WTC11 (cell line): ENCODE results near the gene ANKFN1. TPM values are rescaled to one million over a fixed set of nuclear protein-coding genes. Genes with fewer than 3 reads are reported as not detected.

Source experiments
- ATAC-seq: fragments of 200-7000 bp; cut with Tn5 transposase; 2 replicates; pipeline ENCODE4 v1.10.0; 2021; ENCODE audit warnings: mild to moderate bottlenecking, moderate library complexity
- CTCF ChIA-PET: fragments of 300-600 bp; sonication (Branson Sonifier 250); formaldehyde crosslinking; loops from one replicate; lab custom pipeline; 2021; ENCODE audit warnings: antibody characterized with exemption; lab: Charles Lee
- POLR2A ChIA-PET: fragments of 350-600 bp; sonication (Branson Sonifier 250); formaldehyde crosslinking; loops from one replicate; lab custom pipeline; 2021; ENCODE audit warnings: antibody characterized with exemption; lab: Charles Lee
- DNase-seq: peaks from one replicate; pipeline ENCODE4 v3.0.0; 2021; ENCODE audit warnings: low spot score
- H3K27ac Mint-ChIP-seq: 2 replicates; pipeline ENCODE4 v1.8.0; 2021; ENCODE audit warnings: mixed read lengths
- H3K27me3 Mint-ChIP-seq: 2 replicates; pipeline ENCODE4 v1.8.0; 2021; ENCODE audit warnings: low read depth, mild to moderate bottlenecking, moderate library complexity, mixed read lengths
- H3K36me3 Mint-ChIP-seq: 2 replicates; pipeline ENCODE4 v1.8.0; 2021; ENCODE audit warnings: mixed read lengths
- H3K4me1 Mint-ChIP-seq: 2 replicates; pipeline ENCODE4 v1.8.0; 2022; ENCODE audit warnings: mixed read lengths
- H3K4me3 Mint-ChIP-seq: 2 replicates; pipeline ENCODE4 v1.8.0; 2021; ENCODE audit warnings: mild to moderate bottlenecking, moderate library complexity, mixed read lengths
- H3K9me3 Mint-ChIP-seq: 2 replicates; pipeline ENCODE4 v1.8.0; 2021; ENCODE audit warnings: mixed read lengths
- ELF4 ChIP-seq: sonication (generic); formaldehyde crosslinking; IDR thresholded peaks from 2 replicates; pipeline ENCODE4 v1.8.1; 2022; ENCODE audit warnings: low read depth, mild to moderate bottlenecking, moderate library complexity, missing genetic modification reagents
- FOXP4 ChIP-seq: sonication (generic); formaldehyde crosslinking; IDR thresholded peaks from 2 replicates; pipeline ENCODE4 v1.8.0; 2022; ENCODE audit warnings: mild to moderate bottlenecking, missing genetic modification reagents
- IRF2 ChIP-seq: sonication (generic); formaldehyde crosslinking; IDR thresholded peaks from 2 replicates; pipeline ENCODE4 v1.8.0; 2022; ENCODE audit warnings: low read depth, missing genetic modification reagents, borderline replicate concordance
- JUN ChIP-seq: sonication (generic); formaldehyde crosslinking; IDR thresholded peaks from 2 replicates; pipeline ENCODE4 v1.8.0; 2023; ENCODE audit warnings: mild to moderate bottlenecking, missing genetic modification reagents
- SMAD4 ChIP-seq: sonication (generic); formaldehyde crosslinking; IDR thresholded peaks from 2 replicates; pipeline ENCODE4 v1.8.0; 2022; ENCODE audit warnings: mild to moderate bottlenecking, missing genetic modification reagents
- ZNF396 ChIP-seq: fragments of 250-450 bp; sonication (Bioruptor Pico); IDR thresholded peaks from 2 replicates; pipeline ENCODE4 v1.8.0; 2021; ENCODE audit warnings: mild to moderate bottlenecking, moderate library complexity, borderline replicate concordance
- total RNA-seq: library from RNA; stranded (reverse); gene quantifications from 3 replicates; pipeline ENCODE4 v1.2.3, GENCODE V29; 2021
- TF ChIP-seq, protein P1 (sequence below): fragments of 250-450 bp; sonication (Bioruptor Pico); conservative IDR thresholded peaks from 2 replicates; pipeline ENCODE4 v1.9.0; 2021; ENCODE audit warnings: mild to moderate bottlenecking
- TF ChIP-seq, protein P2 (sequence below): fragments of 250-450 bp; sonication (Bioruptor Pico); IDR thresholded peaks from 2 replicates; pipeline ENCODE4 v1.9.0; 2021; ENCODE audit warnings: mild to moderate bottlenecking, borderline replicate concordance
- TF ChIP-seq, protein P3 (sequence below): fragments of 250-450 bp; sonication (Bioruptor Pico); IDR thresholded peaks from 2 replicates; pipeline ENCODE4 v2.1.2; 2022; ENCODE audit warnings: mild to moderate bottlenecking, moderate library complexity
- TF ChIP-seq, protein P4 (sequence below): sonication (generic); formaldehyde crosslinking; IDR thresholded peaks from 2 replicates; pipeline ENCODE4 v1.8.0; 2022; ENCODE audit warnings: mild to moderate bottlenecking, missing genetic modification reagents
- TF ChIP-seq, protein P5 (sequence below): sonication (generic); formaldehyde crosslinking; IDR thresholded peaks from 2 replicates; pipeline ENCODE4 v1.8.0; 2023; ENCODE audit warnings: missing genetic modification reagents

The ANKFN1 gene
- total RNA-seq, 1 experiment from 2014 or later, result 0.24 TPM

GRCh38 chr17:56324676-56325075 is 171.4 kb downstream of the ANKFN1 start:
- Mint-ChIP-seq H3K9me3 (no peaks in the 10 kb centered on the region), H3K36me3 (no peaks in the 10 kb centered on the region), H3K4me3 (no peak overlapping the region), H3K27me3 (no peaks in the 10 kb centered on the region; the same call in 1 of the 2 replicates), H3K27ac (no peak overlapping the region), H3K4me1 (peaks cover 37% of the 10 kb centered on the region)
- DNase-seq (no peak), ATAC-seq (no peak)
- CTCF ChIA-PET, result no interaction called here
- POLR2A ChIA-PET, result interaction anchor here (1.2 kb wide), 1 partner anchor 165 kb away, joined by 5 read pairs; no protein-coding TSS in a partner anchor
- TF ChIP-seq ZNF396 (no peak), SMAD4 (CRISPR knock-in tag) (no peak), IRF2 (CRISPR knock-in tag) (no peak)
- TF ChIP-seq, protein P1, sequence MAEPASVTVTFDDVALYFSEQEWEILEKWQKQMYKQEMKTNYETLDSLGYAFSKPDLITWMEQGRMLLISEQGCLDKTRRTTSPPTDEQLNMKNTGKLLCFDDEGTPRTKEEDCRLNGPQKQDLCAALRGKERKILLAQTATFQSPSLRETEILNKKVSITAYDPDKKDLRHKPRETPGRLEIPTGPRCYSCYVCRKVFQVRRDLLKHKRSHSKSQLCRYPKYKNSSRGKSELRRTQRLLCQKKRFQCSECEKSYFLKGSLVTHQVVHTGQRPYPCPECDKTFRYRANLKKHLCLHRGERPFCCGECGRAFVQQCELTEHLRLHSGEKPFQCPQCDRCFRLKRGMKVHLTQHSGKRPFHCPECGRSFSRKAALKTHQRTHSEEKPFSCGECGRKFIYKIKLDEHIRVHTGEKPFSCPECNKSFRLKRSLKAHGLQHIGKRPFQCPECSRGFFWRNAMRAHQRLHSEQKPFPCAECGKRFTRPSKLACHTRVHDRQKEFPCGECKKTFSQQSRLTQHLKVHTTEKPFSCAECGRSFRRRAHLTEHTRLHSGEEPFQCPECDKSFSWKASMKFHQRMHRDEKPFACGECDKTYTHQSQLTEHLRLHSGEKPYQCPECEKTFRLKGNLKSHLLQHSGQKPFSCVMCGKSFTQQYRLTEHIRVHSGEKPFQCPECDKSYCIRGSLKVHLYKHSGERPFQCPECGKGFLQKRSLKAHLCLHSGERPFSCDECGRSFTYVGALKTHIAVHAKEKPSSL (CRISPR knock-in tag), result no peak
- TF ChIP-seq, protein P2, sequence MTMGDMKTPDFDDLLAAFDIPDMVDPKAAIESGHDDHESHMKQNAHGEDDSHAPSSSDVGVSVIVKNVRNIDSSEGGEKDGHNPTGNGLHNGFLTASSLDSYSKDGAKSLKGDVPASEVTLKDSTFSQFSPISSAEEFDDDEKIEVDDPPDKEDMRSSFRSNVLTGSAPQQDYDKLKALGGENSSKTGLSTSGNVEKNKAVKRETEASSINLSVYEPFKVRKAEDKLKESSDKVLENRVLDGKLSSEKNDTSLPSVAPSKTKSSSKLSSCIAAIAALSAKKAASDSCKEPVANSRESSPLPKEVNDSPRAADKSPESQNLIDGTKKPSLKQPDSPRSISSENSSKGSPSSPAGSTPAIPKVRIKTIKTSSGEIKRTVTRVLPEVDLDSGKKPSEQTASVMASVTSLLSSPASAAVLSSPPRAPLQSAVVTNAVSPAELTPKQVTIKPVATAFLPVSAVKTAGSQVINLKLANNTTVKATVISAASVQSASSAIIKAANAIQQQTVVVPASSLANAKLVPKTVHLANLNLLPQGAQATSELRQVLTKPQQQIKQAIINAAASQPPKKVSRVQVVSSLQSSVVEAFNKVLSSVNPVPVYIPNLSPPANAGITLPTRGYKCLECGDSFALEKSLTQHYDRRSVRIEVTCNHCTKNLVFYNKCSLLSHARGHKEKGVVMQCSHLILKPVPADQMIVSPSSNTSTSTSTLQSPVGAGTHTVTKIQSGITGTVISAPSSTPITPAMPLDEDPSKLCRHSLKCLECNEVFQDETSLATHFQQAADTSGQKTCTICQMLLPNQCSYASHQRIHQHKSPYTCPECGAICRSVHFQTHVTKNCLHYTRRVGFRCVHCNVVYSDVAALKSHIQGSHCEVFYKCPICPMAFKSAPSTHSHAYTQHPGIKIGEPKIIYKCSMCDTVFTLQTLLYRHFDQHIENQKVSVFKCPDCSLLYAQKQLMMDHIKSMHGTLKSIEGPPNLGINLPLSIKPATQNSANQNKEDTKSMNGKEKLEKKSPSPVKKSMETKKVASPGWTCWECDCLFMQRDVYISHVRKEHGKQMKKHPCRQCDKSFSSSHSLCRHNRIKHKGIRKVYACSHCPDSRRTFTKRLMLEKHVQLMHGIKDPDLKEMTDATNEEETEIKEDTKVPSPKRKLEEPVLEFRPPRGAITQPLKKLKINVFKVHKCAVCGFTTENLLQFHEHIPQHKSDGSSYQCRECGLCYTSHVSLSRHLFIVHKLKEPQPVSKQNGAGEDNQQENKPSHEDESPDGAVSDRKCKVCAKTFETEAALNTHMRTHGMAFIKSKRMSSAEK, result no peak

- TF ChIP-seq ELF4 (CRISPR knock-in tag) (no peak), JUN (CRISPR knock-in tag) (no peak), FOXP4 (no peak)
- TF ChIP-seq, protein P3, sequence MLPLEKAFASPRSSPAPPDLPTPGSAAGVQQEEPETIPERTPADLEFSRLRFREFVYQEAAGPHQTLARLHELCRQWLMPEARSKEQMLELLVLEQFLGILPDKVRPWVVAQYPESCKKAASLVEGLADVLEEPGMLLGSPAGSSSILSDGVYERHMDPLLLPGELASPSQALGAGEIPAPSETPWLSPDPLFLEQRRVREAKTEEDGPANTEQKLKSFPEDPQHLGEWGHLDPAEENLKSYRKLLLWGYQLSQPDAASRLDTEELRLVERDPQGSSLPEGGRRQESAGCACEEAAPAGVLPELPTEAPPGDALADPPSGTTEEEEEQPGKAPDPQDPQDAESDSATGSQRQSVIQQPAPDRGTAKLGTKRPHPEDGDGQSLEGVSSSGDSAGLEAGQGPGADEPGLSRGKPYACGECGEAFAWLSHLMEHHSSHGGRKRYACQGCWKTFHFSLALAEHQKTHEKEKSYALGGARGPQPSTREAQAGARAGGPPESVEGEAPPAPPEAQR (CRISPR knock-in tag), result no peak
- TF ChIP-seq, protein P4, sequence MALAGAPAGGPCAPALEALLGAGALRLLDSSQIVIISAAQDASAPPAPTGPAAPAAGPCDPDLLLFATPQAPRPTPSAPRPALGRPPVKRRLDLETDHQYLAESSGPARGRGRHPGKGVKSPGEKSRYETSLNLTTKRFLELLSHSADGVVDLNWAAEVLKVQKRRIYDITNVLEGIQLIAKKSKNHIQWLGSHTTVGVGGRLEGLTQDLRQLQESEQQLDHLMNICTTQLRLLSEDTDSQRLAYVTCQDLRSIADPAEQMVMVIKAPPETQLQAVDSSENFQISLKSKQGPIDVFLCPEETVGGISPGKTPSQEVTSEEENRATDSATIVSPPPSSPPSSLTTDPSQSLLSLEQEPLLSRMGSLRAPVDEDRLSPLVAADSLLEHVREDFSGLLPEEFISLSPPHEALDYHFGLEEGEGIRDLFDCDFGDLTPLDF, result no peak
- TF ChIP-seq, protein P5, sequence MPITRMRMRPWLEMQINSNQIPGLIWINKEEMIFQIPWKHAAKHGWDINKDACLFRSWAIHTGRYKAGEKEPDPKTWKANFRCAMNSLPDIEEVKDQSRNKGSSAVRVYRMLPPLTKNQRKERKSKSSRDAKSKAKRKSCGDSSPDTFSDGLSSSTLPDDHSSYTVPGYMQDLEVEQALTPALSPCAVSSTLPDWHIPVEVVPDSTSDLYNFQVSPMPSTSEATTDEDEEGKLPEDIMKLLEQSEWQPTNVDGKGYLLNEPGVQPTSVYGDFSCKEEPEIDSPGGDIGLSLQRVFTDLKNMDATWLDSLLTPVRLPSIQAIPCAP (CRISPR knock-in tag), result no peak
- TF ChIP-seq, all 79 proteins: peak for 0
- no peaks in the 10 kb centered on the region for H3K9me3 Mint-ChIP-seq
- H3K27ac Mint-ChIP-seq, result no peak overlapping the region
- POLR2A ChIA-PET, result interaction anchor here (1.2 kb wide), 1 partner anchor 164 kb away, joined by 5 read pairs; no protein-coding TSS in a partner anchor
- CTCF ChIA-PET, result no interaction called here
- H3K4me3 Mint-ChIP-seq, result no peak overlapping the region
- H3K27me3 Mint-ChIP-seq, result no peaks in the 10 kb centered on the region
- ATAC-seq (peak; percentile 35; the same call in 1 of the 2 replicates), DNase-seq (no peak)
- H3K36me3 Mint-ChIP-seq, result no peaks in the 10 kb centered on the region
- H3K4me1 Mint-ChIP-seq, result peaks cover 33% of the 10 kb centered on the region
Measured at GRCh38 chr17:56325313-56326000, 172.2 kb downstream of the ANKFN1 start.
